ENCODE measurements around the gene ZNF586.
"Not testable (repeated sequence)": the region's sequence is repeated elsewhere in the genome, so short reads cannot be mapped to it uniquely, and the experiment has no call there.

The ZNF586 gene

DNA sequence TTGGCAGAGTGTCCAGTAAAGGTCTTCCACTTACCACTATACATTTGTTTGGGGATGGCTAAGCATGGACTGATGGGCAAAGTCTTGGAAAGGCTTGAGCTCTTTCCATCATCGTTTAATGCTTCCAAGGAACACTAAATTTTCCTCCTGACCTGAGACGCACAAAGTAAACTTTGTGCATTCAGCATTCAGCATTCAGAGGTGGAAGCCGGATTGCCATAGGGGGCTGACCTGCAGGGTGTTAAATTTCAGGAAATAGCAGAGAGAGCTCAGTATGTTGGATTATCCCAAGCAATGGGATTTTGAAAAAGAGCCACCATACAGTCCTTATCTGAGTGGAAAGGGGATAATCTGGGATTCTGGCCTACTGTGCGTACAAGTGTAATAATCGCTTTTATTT lies 31.2 kb downstream of the ZNF586 start:
- no peak for DNase-seq

DNA sequence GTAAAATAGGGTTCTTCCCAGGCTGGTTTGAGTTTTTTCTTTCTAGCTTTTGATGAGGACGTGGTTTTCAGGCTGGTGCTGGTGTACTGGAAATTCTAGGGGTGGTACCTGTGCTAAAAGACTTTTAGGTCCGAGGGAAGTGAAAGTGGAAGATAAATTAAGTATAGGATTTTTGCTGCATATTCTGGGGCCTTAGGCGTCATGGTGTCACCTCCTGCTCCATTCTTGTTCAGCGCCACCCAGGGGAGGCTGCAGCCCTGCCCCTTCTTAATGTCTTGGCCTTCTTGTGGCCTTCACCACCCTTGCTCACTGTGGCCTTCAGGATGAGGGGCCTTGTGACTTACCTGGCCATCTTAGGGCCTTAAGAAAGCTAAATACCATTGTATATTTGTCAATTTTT lies 32.8 kb downstream of the ZNF586 start:
- DNase-seq, result no peak

DNA sequence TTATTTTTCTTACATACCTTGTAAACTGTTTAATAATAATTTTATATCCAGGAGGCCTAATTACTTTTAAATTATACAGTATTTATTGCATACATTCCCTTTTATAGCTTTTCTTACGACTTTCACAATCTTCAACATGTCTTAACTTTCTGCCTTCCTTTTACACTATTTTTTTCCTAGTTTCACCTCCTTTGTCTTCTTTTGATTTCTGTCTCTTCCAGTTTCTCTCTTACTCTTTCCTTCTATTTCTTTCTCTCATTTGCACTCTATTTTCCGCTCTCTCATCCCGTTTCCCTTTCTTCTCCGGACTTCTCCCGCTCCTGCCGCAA lies 33.8 kb downstream of the ZNF586 start:
- DNase-seq, result no peak

DNA sequence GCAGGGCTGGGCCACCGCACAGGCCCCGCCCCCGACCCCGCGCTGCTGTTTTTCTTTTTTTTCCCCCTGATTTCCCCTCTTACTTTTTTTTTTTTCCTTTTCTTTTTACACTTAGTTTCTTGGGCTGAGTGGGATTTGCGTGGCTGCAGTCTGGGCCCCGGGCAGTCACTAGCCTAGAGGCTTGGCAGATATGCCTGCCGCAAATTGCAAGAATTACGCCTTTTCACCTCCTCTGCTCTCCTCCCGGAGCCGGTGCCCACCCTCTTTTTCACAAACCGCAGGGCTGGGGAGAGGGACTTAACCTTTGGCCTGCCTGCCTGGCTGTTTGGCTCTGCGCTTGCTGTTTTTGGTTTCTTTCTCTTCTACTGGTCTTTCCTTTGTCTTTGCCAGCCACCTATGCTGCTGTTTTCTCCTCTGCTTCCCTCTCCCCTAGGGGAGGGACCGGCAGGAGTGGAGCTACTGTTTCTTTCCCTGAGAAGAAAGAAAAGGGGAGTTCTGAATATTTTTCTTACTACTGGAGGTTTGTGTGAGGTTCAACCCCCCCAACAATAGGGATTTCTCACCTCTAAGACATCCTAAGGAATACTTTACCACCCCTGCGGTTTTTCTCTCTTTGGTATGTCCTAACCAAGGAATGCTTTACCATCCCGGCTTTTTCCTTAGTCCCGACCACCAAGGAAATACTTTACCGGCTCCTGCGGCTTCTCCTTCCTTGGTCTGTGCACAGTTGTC lies 34.3 kb downstream of the ZNF586 start:
- no peak for DNase-seq

DNA sequence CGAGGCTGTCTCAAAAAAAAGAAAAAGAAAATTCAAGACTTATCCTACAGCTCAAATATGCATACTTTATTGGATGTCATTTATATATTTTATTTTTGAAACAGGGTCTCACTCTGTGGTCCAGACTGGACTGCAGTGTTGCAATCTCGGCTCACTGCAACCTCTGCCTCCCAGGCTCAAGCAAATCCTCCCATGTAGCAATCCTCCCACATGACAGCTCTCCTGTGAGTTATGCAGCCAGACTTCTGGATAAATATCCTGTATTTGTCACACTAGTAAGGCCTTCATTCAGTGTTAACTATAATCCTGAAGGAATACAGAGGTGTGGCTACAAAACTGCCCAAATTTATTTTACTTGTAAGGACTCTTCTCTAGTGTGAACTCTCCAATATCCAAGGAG lies 38.1 kb downstream of the ZNF586 start:
- no peak for DNase-seq

DNA sequence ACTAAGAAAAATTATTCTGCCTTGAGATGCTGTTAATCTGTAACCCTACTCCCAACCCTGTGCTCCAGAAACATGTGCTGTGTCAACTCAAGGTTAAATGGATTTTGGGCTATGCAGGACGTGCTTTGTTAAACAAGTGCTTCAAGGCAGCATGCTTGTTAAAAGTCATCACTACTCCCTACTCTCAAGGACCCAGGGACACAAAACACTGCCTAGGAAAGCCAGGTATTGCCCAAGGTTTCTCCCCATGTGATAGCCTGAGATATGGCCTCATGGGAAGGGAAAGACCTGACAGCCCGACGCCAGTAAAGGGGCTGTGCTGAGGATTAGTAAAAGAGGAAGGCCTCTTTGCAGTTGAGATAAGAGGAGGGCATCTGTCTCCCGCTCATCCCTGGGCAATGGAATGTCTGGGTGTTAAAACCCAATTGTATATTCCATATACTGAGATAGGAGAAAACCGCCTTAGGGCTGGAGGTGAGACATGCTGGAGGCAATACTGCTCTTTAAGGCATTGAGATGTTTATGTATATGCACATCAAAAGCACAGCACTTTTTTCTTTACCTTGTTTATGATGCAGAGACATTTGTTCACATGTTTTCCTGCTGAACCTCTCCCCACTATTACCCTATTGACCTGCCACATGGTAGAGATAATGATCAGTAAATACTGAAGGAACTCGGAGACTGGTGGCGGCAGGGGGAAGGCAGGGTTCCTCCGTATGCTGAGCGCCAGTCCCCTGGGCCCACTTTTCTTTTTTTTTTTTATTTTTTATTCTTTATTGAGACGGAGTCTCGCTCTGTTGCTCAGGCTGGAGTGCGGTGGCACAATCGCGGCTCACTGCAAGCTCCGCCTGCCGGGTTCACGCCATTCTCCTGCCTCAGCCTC lies 41.2 kb downstream of the ZNF586 start:
- not testable (repeated sequence) for DNase-seq

DNA sequence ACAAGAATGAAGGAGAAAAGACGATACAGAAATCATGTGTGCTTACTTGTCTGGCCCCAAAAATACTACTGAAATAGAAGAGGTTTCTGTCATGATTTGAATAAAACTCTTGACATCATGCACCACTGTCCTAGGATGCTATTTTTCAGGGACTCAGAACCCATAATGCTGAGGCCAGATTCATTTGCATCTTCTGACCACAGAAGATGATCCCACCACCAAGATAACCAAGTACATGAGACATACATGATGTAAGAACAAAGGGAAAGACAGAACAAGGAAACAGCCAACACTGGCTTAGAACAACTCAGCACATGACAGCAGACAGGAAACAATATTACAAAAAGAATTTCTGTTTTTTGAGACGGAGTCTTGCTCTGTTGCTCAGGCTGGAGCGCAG lies 42.8 kb downstream of the ZNF586 start:
- DNase-seq, result no peak

DNA sequence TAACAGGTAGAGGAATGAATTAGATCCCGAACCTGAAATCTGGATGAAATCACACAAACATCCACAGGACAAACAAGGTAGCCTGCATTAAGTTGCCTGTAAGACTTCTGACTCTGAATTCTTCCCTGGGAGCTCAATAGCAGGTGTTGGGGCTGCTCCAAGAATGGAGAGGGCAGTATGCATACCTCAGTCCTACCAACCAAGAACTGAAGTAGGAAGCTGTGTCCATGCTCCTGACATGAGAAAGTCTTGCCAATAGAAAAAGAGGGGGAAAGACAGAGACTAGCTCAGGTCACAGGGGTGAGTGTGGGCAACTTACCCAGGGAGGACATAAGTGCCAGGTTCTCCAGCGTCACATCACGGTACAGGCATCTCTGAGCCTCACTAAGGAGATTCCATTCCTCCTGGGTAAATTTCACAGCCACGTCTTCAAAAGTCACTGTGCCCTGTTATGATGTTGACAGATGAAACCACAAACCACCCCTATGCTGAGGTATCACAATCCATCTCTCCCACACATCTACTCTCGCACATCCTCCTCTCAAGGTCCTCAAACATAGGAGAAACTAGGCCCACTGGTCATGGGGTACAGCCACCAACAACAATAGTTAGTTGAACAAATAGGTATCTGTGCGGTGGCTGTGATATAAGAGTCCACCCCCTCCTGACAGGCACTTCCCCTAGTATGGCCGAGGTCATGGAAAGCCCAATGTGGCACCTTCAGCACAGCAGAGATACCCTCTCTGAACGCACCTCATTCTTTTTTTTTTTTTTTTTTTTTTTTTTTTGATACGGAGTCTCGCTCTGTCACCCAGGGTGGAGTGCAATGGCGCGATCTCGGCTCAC lies 43.7 kb downstream of the ZNF586 start:
- not testable (repeated sequence) for DNase-seq

DNA sequence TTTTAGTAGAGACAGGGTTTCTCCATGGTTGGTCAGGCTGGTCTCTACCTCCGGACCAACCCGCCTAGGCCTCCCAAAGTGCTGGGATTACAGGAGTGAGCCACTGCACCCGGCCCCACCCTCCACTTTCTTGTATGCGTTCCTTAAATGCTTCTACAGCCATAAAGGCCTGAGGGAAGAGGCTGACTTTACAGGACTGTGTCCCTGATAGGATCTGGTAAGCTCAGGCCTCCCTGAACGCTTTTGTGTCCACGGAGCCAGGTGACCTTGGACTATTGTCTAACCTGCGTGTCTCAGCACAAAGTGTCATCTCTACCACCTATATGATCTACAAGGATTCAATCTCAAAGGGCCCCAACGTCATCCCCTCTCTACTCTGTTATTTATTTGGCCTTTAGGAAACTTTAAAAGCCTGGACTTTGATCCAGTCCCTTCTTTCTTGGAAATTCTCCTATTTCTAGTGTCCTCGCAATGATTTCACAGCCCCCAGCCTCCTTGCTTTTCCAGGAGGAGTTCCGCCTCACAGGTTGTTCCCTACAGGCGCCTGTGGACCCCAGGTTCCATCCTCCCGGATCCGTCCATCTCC lies 44.5 kb downstream of the ZNF586 start:
- no peak for DNase-seq

DNA sequence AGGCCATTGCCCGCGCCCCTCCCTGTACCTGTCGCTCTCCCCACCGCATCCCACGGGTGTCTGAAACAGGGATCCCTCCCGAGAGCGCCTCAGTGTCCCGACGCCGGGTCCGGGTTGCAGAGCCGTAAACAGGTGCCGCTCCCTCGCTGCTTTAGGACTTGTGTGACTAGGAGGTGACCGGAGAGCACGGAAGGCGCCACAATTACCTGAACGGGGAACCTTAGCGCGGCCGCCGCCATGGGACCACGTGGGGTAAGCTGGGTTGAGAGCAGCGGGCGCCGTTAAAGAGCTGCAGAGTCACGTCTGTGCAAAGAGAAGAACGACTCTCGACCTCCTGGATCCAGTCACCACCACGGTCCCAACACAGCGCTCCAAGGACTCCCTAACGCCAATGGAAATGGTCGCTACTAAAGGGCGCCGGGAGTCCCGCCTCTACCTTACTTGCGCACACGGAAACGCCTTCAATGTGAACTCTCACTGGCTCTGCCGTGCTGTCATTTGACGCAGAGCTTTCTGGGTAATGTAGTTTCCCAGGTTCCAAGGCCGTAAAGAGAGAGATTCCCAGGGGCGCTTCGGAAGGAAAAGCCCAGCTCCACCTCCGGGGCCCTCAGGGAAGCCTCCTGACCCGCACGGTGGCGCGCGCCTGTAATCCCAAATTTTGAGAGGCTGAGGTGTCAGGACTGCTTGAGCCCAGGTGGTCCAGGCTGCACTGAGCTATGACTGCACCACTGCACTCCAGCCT lies 45.2 kb downstream of the ZNF586 start, which contains the start of gene ZNF552:
TSS of gene ZNF552 (minus strand) at position 409 of the 742 bp plus-strand sequence. CDS start at position 239, 170 bp downstream.
- DNase-seq, result peak; percentile 69

DNA sequence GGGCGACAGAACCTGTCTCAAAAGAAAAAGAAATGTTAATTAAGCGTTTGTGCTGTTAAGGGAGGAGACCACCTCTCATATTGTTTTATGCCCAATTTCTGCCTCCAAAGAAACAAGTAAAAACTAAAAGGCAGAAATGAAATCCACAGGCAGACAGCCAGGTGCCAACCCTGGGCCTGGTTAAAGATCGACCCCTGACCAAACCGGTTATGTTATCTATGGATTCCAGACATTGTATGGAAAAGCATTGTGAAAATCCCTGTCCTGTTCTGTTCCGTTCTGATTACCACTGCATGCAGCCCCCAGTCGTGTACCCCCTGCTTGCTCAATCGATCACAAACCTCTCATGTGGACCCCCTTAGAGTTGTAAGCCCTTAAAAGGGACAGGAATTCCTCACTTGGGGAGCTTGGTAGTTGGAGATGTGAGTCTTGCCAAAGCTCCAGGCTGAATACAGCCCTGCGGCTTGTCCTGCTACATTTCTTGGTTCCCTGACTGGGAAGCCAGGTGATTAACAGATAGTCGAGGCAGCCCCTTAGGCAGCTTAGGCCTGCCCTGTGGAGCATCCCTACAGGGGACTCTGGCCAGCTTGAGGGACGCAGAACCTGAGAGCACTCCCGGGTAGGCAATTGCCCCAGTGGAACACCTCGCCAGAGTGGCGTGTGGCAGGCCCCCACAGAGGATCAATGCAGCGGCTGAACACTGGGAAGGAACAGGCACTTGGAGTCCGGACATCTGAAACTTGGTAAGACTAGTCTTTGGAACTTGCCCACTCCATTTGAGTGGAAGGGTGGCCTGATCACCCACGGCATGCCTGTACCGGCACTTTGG lies 46.0 kb downstream of the ZNF586 start:
- DNase-seq, result no peak

DNA sequence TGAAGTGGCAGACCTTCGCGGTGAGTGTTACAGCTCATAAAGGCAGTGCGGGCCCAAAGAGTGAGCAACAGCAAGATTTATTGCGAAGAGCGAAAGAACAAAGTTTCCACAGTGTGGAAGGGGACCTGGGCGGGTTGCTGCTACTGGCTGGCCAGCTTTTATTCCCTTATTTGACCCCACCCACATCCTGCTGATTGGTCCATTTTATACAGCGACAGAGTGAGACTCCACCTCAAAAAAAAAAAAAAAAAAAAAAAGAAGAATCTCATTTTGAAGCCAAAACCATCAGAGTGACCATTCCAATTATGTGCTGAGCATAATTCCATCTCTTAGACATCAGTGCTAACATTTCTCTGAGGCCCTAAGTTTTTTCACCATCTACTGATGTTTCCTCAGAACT lies 47.2 kb downstream of the ZNF586 start:
- DNase-seq, result no peak

DNA sequence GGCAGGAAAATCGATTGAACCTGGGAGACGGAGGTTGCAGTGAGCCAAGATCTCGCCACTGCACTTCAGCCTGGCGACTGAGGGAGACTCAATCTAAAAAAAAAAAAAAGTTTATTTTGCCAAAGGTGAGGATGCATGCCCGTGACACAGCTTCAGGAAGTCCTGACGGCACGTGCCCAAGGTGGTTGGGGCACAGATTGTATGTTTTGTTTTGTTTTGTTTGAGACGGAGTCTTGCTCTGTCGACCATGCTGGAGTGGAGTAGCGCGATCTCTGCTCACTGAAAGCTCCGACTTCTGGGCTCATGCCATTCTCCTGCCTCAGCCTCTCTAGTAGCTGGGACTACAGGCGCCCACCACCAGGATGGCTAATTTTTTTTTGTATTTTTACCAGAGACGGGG lies 48.5 kb downstream of the ZNF586 start:
- no peak for DNase-seq

DNA sequence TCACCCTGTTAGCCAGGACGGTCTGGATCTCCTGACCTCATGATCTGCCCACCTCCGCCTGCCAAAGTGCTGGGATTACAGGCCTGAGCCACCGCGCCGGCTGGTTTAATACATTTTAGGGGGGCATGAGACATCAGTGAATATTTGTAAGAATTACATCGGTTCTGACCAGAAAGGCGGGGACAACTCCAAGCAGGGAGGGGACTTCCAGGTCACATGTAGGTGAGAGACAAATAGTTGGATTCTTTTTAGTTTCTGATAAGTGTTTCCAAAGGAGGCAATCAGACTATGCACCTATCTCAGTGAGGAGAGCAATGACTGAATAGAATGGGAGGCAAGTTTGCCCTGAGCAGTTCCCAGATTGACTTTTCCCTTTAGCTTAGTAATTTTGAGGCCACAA lies 48.9 kb downstream of the ZNF586 start:
- no peak for DNase-seq

DNA sequence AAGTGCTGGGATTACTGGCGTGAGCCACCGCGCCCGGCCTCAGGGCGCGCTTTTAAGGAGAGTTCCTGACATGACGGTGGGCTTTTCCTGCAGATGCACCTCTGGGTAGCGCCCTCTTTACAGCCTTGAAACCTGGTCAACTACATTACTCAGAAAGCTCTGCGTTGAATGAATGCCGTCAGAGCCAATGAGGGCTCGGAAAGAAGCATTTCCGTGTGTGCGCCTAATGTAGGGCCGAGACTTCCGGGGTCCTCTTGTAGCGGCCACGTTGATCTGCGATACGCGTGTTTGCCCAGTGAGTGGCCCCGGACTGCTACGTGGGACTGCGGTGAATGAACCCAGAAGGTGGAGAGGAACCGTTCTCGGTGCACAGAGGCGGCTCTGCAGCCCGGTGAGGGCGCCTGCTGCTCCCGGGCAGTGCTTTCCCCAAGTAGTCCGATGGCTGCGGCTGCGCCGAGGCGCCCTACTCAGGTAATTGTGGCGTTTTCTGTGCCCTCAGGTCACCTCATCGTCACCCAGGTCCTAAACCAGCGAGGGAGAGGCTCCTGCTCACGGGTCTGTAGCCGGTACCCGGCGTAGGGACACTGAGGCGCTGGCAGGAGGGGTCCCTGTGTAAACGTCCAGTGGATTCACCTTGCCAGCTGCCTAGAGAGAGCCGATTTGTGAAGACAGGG lies 50.1 kb downstream of the ZNF586 start:
- DNase-seq, result peak; percentile 80

DNA sequence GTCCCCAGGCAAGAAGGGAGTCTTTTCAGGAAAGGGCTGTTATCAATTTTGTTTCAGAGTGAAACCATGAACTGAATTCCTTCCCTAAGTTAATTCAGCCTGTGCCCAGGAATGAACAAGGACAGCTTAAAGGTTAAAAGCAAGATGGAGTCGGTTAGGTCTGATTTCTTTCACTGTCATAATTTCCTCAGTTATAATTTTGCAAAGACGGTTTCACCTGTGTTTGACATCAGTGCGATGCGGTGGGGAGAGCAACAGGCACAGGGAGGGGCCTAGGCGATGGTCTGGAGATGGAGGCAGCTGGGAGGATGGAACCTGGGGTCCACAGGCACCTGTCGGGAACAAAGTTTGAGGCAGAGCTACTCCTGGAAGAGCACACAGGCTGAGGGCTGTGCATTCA lies 51.1 kb downstream of the ZNF586 start:
- DNase-seq, result no peak

DNA sequence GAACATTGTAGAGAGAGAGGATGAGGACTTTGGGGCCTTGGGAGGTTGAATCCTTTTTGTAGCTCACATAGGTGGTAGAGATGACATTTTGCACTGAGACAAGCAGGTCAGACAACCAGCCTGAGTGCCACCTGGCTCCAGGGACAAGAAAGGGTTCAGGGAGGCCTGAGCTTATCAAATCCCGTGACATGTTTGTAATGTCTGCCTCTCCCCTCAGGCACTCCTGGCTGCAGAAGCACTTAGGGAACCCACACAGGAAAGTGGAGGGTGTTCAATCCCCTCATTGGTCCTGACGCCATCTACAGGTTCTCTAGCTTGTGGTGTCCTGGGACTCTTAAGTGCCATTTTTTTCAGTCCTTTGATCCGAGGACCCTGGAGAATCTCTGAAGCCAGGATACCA lies 51.6 kb downstream of the ZNF586 start:
- DNase-seq, result not testable (repeated sequence)

DNA sequence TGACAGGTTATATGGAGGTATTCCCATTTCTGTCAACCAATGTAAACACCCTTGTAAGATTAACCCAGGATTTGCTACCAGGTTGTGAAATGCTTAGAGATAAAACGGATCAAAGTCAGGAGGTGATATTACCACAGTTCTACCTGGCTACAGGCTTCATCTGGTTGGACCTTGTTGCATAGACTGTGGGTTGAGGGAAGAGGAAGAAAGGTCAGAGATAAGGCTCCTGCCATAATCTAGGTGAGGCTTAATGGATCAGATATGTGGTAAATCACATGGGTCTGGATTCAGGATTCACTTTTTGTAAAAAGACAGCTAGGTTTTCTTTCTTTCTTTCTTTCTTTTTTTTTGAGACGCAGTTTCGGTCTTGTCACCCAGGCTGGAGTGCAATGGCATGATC lies 52.0 kb downstream of the ZNF586 start:
- not testable (repeated sequence) for DNase-seq

DNA sequence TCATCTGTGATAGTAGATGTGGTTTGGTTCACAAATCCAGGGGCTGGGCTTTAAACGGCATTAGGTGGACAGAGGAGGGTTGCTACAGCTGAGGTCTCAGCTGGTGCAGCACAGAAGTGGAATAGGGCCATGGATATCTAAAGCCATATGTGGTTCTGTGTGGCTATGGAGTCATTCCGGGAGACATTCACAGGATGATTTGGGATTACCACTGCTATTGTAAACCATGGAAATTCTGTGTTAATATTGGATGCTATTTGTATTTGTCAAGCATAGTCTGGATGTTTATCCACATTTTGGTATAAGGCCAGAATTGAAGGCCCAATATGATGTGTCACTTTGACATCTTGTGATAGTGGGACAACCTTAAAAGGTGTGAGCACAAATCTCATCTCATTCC lies 53.7 kb downstream of the ZNF586 start:
- not testable (repeated sequence) for DNase-seq

DNA sequence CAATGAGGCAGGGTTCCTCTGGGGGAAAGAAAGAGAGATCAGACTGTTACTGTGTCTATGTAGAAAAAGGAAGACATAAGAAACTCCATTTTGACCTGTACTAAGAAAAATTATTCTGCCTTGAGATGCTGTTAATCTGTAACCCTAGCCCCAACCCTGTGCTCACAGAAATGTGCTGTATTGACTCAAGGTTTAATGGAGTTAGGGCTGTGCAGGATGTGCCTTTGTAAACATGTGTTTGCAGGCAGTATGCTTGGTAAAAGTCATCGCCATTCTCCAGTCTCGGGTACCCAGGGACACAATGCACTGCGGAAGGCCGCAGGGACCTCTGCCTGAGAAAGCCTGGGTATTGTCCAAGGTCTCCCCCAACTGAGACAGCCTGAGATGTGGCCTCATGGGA lies 54.1 kb downstream of the ZNF586 start:
- DNase-seq, result not testable (repeated sequence)

DNA sequence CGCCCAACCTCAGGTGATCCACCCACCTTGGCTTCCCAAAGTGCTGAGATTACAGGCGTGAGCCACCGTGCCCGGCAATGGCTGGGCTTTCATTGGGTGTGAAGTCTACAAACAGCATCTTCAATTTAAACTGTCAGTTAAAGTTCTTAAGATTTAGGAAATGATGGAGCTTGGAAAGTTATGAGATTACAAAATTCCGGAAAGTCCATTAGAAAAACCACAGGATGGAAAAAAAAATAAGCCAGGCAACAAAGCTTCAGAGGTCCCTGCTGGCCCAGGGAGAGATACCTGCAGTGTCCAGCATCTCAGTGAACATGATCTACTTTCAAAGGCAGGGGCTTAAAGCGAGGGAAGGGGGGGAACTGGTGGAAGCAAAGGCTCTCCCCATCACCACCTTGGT lies 56.0 kb downstream of the ZNF586 start:
- DNase-seq, result no peak
